KOPT-K1 (cell line): Measurements from ENCODE around the gene TLR8.
"Not testable (repeated sequence)": the region's sequence is repeated elsewhere in the genome, so short reads cannot be mapped to it uniquely, and the experiment has no call there.

Experiments used
- H3K27ac ChIP-seq: fragments of 200-600 bp; sonication (generic); 2 replicates; pipeline ENCODE4 v1.5.1; 2016; ENCODE audit warnings: antibody characterized with exemption, mild to moderate bottlenecking, low read depth, low read length; ENCODE audit not compliant: poor library complexity, severe bottlenecking
- H3K36me3 ChIP-seq: fragments of 200-600 bp; sonication (generic); 2 replicates; pipeline ENCODE4 v1.5.1; 2017; ENCODE audit warnings: antibody characterized with exemption, mild to moderate bottlenecking, low read length, moderate library complexity; ENCODE audit not compliant: insufficient read depth
- H3K9me3 ChIP-seq: fragments of 200-600 bp; sonication (generic); 2 replicates; pipeline ENCODE4 v1.5.1; 2017; ENCODE audit warnings: antibody characterized with exemption, low read length, mild to moderate bottlenecking; ENCODE audit not compliant: insufficient read depth, poor library complexity, severe bottlenecking

Gene TLR8

DNA sequence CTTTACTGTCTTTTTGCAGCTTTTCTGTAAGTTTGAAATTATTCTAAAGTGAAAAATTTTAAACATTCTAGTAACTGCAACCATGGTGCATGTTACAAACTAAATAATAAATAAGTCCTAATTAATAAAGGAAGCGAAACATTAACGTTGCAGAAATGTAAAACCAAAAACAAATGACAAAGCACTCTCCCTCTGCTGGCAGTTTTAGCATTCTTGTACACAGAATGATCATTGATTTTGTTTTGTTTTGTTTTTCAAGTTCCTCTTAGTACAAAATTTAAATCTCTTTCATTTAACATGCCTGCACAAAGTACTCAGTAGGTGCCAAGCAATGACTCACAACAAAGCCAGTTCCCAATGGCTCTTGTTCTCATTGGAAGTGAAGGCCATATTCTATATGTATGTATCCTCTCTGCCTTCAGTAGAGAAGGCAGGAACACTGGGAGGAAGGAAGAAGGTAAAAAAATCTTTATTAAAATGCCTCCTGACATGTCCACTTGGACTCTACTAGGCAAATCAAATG lies 54.8 kb downstream of the TLR8 start:
- Histone ChIP-seq H3K9me3 (no peaks in the 10 kb centered on the region), H3K36me3 (no peaks in the 10 kb centered on the region), H3K27ac (peak overlapping the region; percentile 62)

DNA sequence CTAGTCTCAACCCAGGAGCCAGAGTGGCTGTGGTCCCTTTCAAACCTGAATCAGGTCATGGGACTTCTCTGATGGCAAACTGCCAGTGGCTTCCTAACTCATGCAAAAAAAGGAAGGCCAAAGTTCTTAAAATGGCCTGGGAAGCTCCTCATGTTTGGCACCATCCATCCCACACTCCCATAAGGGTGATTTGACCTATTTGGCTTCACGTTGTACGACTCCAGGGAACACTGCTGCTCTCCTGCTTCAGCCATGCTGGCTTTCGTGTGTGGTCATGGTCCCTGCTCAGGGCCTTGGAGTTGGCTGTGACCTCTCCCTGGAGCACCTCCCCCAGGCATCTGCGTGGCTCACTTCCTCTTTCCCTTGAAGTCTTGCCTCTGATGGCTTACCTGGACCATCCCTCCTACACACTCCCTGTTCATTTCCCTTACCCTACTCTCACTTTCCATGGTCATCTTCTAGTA lies 55.7 kb downstream of the TLR8 start:
- Histone ChIP-seq H3K27ac (peak overlapping the region; percentile 62), H3K9me3 (no peaks in the 10 kb centered on the region), H3K36me3 (no peaks in the 10 kb centered on the region)

DNA sequence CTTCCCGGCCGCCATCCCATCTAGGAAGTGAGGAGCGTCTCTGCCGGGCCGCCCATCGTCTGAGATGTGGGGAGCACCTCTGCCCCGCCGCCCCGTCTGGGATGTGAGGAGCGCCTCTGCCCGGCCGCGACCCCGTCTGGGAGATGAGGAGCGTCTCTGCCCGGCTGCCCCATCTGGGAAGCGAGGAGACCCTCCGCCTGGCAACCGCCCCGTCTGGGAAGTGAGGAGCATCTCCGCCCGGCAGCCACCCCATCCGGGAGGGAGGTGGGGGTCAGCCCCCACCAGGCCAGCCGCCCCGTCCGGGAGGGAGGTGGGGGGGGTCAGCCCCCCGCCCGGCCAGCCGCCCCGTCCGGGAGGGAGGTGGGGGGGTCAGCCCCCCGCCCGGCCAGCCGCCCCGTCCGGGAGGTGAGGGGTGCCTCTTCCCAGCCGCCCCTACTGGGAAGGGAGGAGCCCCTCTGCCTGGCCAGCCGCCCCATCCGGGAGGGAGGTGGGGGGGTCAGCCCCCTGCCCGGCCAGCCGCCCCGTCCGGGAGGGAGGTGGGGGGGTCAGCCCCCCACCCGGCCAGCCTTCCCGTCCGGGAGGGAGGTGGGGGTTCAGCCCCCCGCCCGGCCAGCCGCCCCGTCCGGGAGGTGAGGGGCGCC lies 56.9 kb downstream of the TLR8 start:
- H3K9me3 ChIP-seq, H3K27ac ChIP-seq, H3K36me3 ChIP-seq: not testable (repeated sequence)

DNA sequence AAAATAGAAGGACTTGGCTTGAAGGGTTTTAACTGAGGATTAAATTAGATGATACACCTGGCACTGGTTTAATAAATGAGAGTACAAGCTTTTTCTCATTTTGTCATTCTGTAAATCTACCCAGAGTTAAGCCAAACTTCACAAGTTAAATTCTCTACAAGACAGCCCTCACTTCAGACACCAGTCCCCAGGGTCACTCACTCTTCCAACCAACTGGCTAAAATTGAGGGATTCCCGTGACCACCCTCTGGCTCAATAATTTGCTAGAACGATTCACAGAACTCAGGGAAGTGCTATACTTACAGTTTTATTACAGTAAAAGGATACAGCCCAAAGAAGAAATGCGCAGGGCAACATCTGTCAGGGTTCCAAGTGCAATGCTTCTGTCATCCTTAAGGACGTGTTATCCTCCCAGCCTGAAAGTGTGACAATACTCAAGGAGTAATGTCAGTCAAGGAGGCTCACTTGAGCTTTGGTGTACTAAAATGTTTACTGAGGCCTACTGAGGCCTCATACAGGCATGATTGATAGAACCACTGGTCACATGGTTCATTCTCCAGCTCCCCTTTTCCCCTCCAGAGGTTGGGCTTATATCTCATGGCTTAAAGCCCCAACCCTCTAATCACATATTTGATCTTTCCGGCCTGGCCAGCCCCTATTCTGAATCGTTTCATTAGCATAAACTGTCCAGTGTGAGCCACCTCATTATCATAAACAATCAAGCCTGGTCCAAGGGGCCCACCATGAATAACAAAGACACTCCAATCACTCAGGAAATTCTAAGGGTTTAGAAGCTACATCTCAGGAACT lies 58.9 kb downstream of the TLR8 start:
- no peaks in the 10 kb centered on the region for H3K9me3 ChIP-seq
- peak overlapping the region; percentile 48 for H3K27ac ChIP-seq
- H3K36me3 ChIP-seq = no peaks in the 10 kb centered on the region

GRCh38 chrX:12966151-12966550 lies 59.7 kb downstream of the TLR8 start:
- Histone ChIP-seq H3K27ac (peak overlapping the region; percentile 45), H3K36me3 (no peaks in the 10 kb centered on the region), H3K9me3 (no peaks in the 10 kb centered on the region)

DNA sequence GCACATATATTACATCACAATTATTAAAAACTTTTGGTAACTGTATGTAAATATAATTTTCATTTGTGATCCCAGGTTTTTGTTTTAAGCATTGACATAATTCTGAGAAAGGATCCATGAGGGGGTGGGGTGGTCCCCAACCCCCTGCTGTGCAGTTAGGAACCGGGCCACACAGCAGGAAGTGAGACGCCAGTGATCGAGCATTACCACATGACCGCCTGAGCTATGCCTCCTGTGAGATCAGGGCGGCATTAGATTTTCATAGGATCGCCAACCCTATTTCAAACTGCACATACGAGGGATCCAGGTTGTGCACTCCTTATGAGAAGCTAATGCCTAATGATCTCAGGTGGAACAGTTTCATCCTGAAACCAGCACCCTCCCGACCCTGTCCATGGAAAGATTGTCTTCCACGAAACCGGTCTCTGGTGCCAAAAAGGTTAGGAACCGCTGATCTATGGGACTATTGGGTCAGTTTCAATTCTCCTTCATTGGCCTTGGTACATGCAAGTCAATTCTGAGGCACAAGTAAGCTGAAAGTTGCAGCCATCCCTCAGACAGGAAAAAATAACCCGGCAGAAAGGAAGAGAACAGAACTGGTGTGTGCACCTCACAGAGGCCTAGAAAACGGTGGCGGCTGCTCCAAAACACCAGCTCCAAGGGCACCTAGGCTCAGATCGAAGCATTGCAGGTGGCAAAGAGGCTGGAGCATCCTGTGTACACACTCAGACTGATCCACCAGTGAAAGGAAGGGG lies 61.5 kb downstream of the TLR8 start:
- H3K9me3 ChIP-seq = no peaks in the 10 kb centered on the region
- peak overlapping the region; percentile 65 for H3K27ac ChIP-seq
- no peaks in the 10 kb centered on the region for H3K36me3 ChIP-seq

GRCh38 chrX:12970691-12971202 lies 64.3 kb downstream of the TLR8 start:
- Histone ChIP-seq H3K36me3 (peaks cover 8% of the 10 kb centered on the region), H3K9me3 (no peaks in the 10 kb centered on the region), H3K27ac (peak overlapping the region; percentile 100)

GRCh38 chrX:12971282-12972003 lies 65.0 kb downstream of the TLR8 start:
- Histone ChIP-seq H3K36me3 (peaks cover 15% of the 10 kb centered on the region), H3K27ac (peak overlapping the region; percentile 100)

GRCh38 chrX:12972243-12972642 lies 65.8 kb downstream of the TLR8 start:
- no peaks in the 10 kb centered on the region for H3K9me3 ChIP-seq
- H3K36me3 ChIP-seq = peaks cover 23% of the 10 kb centered on the region
- peak overlapping the region; percentile 100 for H3K27ac ChIP-seq

More at GRCh38 chrX:12971282-12972003, 65.0 kb downstream of the TLR8 start:
- H3K9me3 ChIP-seq = no peaks in the 10 kb centered on the region
